Activated T-cell treated with anti-CD3 and anti-CD28 coated beads, Interleukin-2, amount 50 U/mL, for 24 hours (primary cell): ENCODE results near the gene RAB4A.

Source experiments
- DNase-seq: peaks from one replicate; pipeline ENCODE4 v3.0.0-alpha.2; 2020
- H3K27ac Mint-ChIP-seq: 2 replicates; pipeline ENCODE4 v1.8.0; 2020; ENCODE audit warnings: mild to moderate bottlenecking, mixed read lengths
- H3K27me3 Mint-ChIP-seq: 2 replicates; pipeline ENCODE4 v1.8.0; 2020; ENCODE audit warnings: mixed read lengths
- H3K36me3 Mint-ChIP-seq: 2 replicates; pipeline ENCODE4 v1.8.0; 2020; ENCODE audit warnings: low read depth, mixed read lengths
- H3K4me1 Mint-ChIP-seq: 2 replicates; pipeline ENCODE4 v1.8.0; 2020; ENCODE audit warnings: low read depth, mixed read lengths
- H3K4me3 Mint-ChIP-seq: 2 replicates; pipeline ENCODE4 v1.8.0; 2020; ENCODE audit warnings: mild to moderate bottlenecking, moderate library complexity, mixed read lengths
- H3K9me3 Mint-ChIP-seq: 2 replicates; pipeline ENCODE4 v1.8.0; 2020; ENCODE audit warnings: mixed read lengths

Gene RAB4A

GRCh38 chr1:229272164-229273158, 1.6 kb downstream of the RAB4A start:
- H3K27ac Mint-ChIP-seq = peak overlapping the region; percentile 67
- H3K36me3 Mint-ChIP-seq = peaks cover 18% of the 10 kb centered on the region
- H3K4me3 Mint-ChIP-seq = peak overlapping the region; percentile 86
- no peak for DNase-seq
- H3K9me3 Mint-ChIP-seq = peaks cover 8% of the 10 kb centered on the region
- peaks cover 36% of the 10 kb centered on the region for H3K4me1 Mint-ChIP-seq
- H3K27me3 Mint-ChIP-seq = no peaks in the 10 kb centered on the region

GRCh38 chr1:229273507-229274232, 2.8 kb downstream of the RAB4A start:
- peaks cover 18% of the 10 kb centered on the region for H3K36me3 Mint-ChIP-seq
- DNase-seq = no peak
- peaks cover 36% of the 10 kb centered on the region for H3K4me1 Mint-ChIP-seq
- no peaks in the 10 kb centered on the region for H3K9me3 Mint-ChIP-seq
- H3K27ac Mint-ChIP-seq = no peak overlapping the region
- H3K4me3 Mint-ChIP-seq = no peak overlapping the region
- no peaks in the 10 kb centered on the region for H3K27me3 Mint-ChIP-seq

- Mint-ChIP-seq H3K9me3 (no peaks in the 10 kb centered on the region), H3K27ac (no peak overlapping the region), H3K4me3 (no peak overlapping the region), H3K4me1 (peaks cover 42% of the 10 kb centered on the region), H3K36me3 (peaks cover 18% of the 10 kb centered on the region), H3K27me3 (no peaks in the 10 kb centered on the region)
- DNase-seq = no peak
Observed at GRCh38 chr1:229275005-229275404, 4.1 kb downstream of the RAB4A start.

GRCh38 chr1:229278120-229278741, 7.3 kb downstream of the RAB4A start:
- no peaks in the 10 kb centered on the region for H3K9me3 Mint-ChIP-seq
- H3K36me3 Mint-ChIP-seq = peaks cover 36% of the 10 kb centered on the region
- no peak for DNase-seq
- H3K27ac Mint-ChIP-seq = no peak overlapping the region
- no peaks in the 10 kb centered on the region for H3K27me3 Mint-ChIP-seq
- peaks cover 55% of the 10 kb centered on the region for H3K4me1 Mint-ChIP-seq
- H3K4me3 Mint-ChIP-seq = no peak overlapping the region

- Mint-ChIP-seq H3K36me3 (peaks cover 37% of the 10 kb centered on the region), H3K4me1 (peaks cover 51% of the 10 kb centered on the region), H3K4me3 (no peak overlapping the region), H3K27ac (no peak overlapping the region), H3K9me3 (no peaks in the 10 kb centered on the region), H3K27me3 (no peaks in the 10 kb centered on the region)
- no peak for DNase-seq
Observed at GRCh38 chr1:229279242-229279641, 8.3 kb downstream of the RAB4A start.

GRCh38 chr1:229280037-229280828, 9.3 kb downstream of the RAB4A start:
- Mint-ChIP-seq H3K9me3 (no peaks in the 10 kb centered on the region), H3K27me3 (no peaks in the 10 kb centered on the region), H3K27ac (peak overlapping the region; percentile 17), H3K4me3 (no peak overlapping the region), H3K36me3 (peaks cover 34% of the 10 kb centered on the region), H3K4me1 (peaks cover 49% of the 10 kb centered on the region)
- DNase-seq = no peak

GRCh38 chr1:229280921-229281320, 10.0 kb downstream of the RAB4A start:
- peaks cover 32% of the 10 kb centered on the region for H3K36me3 Mint-ChIP-seq
- H3K4me3 Mint-ChIP-seq = no peak overlapping the region
- H3K4me1 Mint-ChIP-seq = peaks cover 52% of the 10 kb centered on the region
- no peak for DNase-seq
- H3K27me3 Mint-ChIP-seq = no peaks in the 10 kb centered on the region
- H3K27ac Mint-ChIP-seq = peak overlapping the region; percentile 70
- no peaks in the 10 kb centered on the region for H3K9me3 Mint-ChIP-seq

- peaks cover 28% of the 10 kb centered on the region for H3K36me3 Mint-ChIP-seq
- DNase-seq = no peak
- H3K4me3 Mint-ChIP-seq = no peak overlapping the region
- no peaks in the 10 kb centered on the region for H3K9me3 Mint-ChIP-seq
- no peaks in the 10 kb centered on the region for H3K27me3 Mint-ChIP-seq
- H3K4me1 Mint-ChIP-seq = peaks cover 53% of the 10 kb centered on the region
- H3K27ac Mint-ChIP-seq = peak overlapping the region; percentile 70
Observed at GRCh38 chr1:229281339-229281926, 10.5 kb downstream of the RAB4A start.

GRCh38 chr1:229282295-229282823, 11.4 kb downstream of the RAB4A start:
- peaks cover 62% of the 10 kb centered on the region for H3K4me1 Mint-ChIP-seq
- no peaks in the 10 kb centered on the region for H3K27me3 Mint-ChIP-seq
- no peaks in the 10 kb centered on the region for H3K9me3 Mint-ChIP-seq
- H3K36me3 Mint-ChIP-seq = peaks cover 36% of the 10 kb centered on the region
- H3K27ac Mint-ChIP-seq = peak overlapping the region; percentile 5
- H3K4me3 Mint-ChIP-seq = no peak overlapping the region
- no peak for DNase-seq

- DNase-seq = no peak
- H3K9me3 Mint-ChIP-seq = no peaks in the 10 kb centered on the region
- no peaks in the 10 kb centered on the region for H3K27me3 Mint-ChIP-seq
- H3K36me3 Mint-ChIP-seq = peaks cover 41% of the 10 kb centered on the region
- H3K4me3 Mint-ChIP-seq = no peak overlapping the region
- H3K27ac Mint-ChIP-seq = no peak overlapping the region
- H3K4me1 Mint-ChIP-seq = peaks cover 66% of the 10 kb centered on the region
Observed at GRCh38 chr1:229283183-229283611, 12.3 kb downstream of the RAB4A start.

- Mint-ChIP-seq H3K9me3 (no peaks in the 10 kb centered on the region), H3K36me3 (peaks cover 57% of the 10 kb centered on the region), H3K4me1 (peaks cover 67% of the 10 kb centered on the region), H3K27ac (no peak overlapping the region), H3K27me3 (no peaks in the 10 kb centered on the region), H3K4me3 (no peak overlapping the region)
- no peak for DNase-seq
Observed at GRCh38 chr1:229284887-229285286, 14.0 kb downstream of the RAB4A start.

GRCh38 chr1:229285440-229285839, 14.5 kb downstream of the RAB4A start:
- Mint-ChIP-seq H3K27me3 (no peaks in the 10 kb centered on the region), H3K4me1 (peaks cover 62% of the 10 kb centered on the region), H3K9me3 (no peaks in the 10 kb centered on the region), H3K4me3 (no peak overlapping the region), H3K27ac (peak overlapping the region; percentile 45), H3K36me3 (peaks cover 58% of the 10 kb centered on the region)
- no peak for DNase-seq

GRCh38 chr1:229286099-229286766, 15.3 kb downstream of the RAB4A start:
- H3K4me3 Mint-ChIP-seq = no peak overlapping the region
- no peak for DNase-seq
- peaks cover 62% of the 10 kb centered on the region for H3K36me3 Mint-ChIP-seq
- peak overlapping the region; percentile 26 for H3K27ac Mint-ChIP-seq
- H3K27me3 Mint-ChIP-seq = no peaks in the 10 kb centered on the region
- peaks cover 54% of the 10 kb centered on the region for H3K4me1 Mint-ChIP-seq
- no peaks in the 10 kb centered on the region for H3K9me3 Mint-ChIP-seq
